ENCODE data around the gene MFSD6L.

The MFSD6L gene

GRCh38 chr17:8766731-8767130 is 32.4 kb downstream of the MFSD6L start:
- TF ChIP-seq CTCF (conservative IDR thresholded peaks at IDR 0.05; ENCODE audit: low read length) (no peak), EZH2phosphoT487 (IDR thresholded peaks at IDR 0.05; ENCODE audit: borderline replicate concordance) (no peak)
- Histone ChIP-seq H3K9me3 (ENCODE audit: insufficient read depth, low read depth, low read length) (no peaks in the 10 kb centered on the region), H3F3A (ENCODE audit: low read depth) (no peaks in the 10 kb centered on the region), H3K4me2 (ENCODE audit: low read depth, low read length, poor library complexity, severe bottlenecking) (no peak overlapping the region), H3K4me1 (ENCODE audit: insufficient read depth, low read length, poor library complexity, severe bottlenecking) (no peaks in the 10 kb centered on the region), H3K79me2 (ENCODE audit: insufficient read depth, low read length) (no peaks in the 10 kb centered on the region), H3K9me2 (replicated peaks; ENCODE audit: low read depth, low read length) (no peaks in the 10 kb centered on the region), H2AFZ (ENCODE audit: low read length) (no peak overlapping the region), H3K4me3 (ENCODE audit: low read length, poor library complexity, severe bottlenecking) (no peak overlapping the region), H4K20me1 (ENCODE audit: insufficient read depth, low read length, poor library complexity, severe bottlenecking) (no peaks in the 10 kb centered on the region), H3K9ac (ENCODE audit: low read depth, low read length, poor library complexity, severe bottlenecking) (no peak overlapping the region), H3K36me3 (ENCODE audit: insufficient read depth, low read length) (no peaks in the 10 kb centered on the region), H3K27me3 (ENCODE audit: insufficient read depth, low read length, poor library complexity, severe bottlenecking) (no peaks in the 10 kb centered on the region)

- H3K4me1 ChIP-seq (ENCODE audit: insufficient read depth, low read length, poor library complexity, severe bottlenecking) = no peaks in the 10 kb centered on the region
- H3K9ac ChIP-seq (ENCODE audit: low read depth, low read length, poor library complexity, severe bottlenecking) = no peak overlapping the region
- no peaks in the 10 kb centered on the region for H3K79me2 ChIP-seq (ENCODE audit: insufficient read depth, low read length)
- H3K9me3 ChIP-seq (ENCODE audit: insufficient read depth, low read depth, low read length) = no peaks in the 10 kb centered on the region
- TF ChIP-seq CTCF (conservative IDR thresholded peaks at IDR 0.05; ENCODE audit: low read length) (no peak), EZH2phosphoT487 (IDR thresholded peaks at IDR 0.05; ENCODE audit: borderline replicate concordance) (no peak)
- no peaks in the 10 kb centered on the region for H4K20me1 ChIP-seq (ENCODE audit: insufficient read depth, low read length, poor library complexity, severe bottlenecking)
- H2AFZ ChIP-seq (ENCODE audit: low read length) = no peak overlapping the region
- no peaks in the 10 kb centered on the region for H3K36me3 ChIP-seq (ENCODE audit: insufficient read depth, low read length)
- H3K9me2 ChIP-seq (replicated peaks; ENCODE audit: low read depth, low read length) = no peaks in the 10 kb centered on the region
- H3K4me3 ChIP-seq (ENCODE audit: low read length, poor library complexity, severe bottlenecking) = no peak overlapping the region
- no peaks in the 10 kb centered on the region for H3F3A ChIP-seq (ENCODE audit: low read depth)
- no peak overlapping the region for H3K4me2 ChIP-seq (ENCODE audit: low read depth, low read length, poor library complexity, severe bottlenecking)
- no peaks in the 10 kb centered on the region for H3K27me3 ChIP-seq (ENCODE audit: insufficient read depth, low read length, poor library complexity, severe bottlenecking)
These were observed 37.2 kb downstream of the MFSD6L start for GRCh38 chr17:8762012-8762411.

GRCh38 chr17:8758137-8758596 is 41.0 kb downstream of the MFSD6L start, which contains the start of gene SPDYE4:
Gene SPDYE4, minus strand, starts transcription at chr17:8758546. Its CDS starts 164 bp downstream, at chr17:8758382.
- Histone ChIP-seq H3K4me1 (ENCODE audit: insufficient read depth, low read length, poor library complexity, severe bottlenecking) (no peaks in the 10 kb centered on the region), H2AFZ (ENCODE audit: low read length) (no peak within 1 kb of the TSS), H3K9me3 (ENCODE audit: insufficient read depth, low read depth, low read length) (no peaks in the 10 kb centered on the region), H3K27me3 (ENCODE audit: insufficient read depth, low read length, poor library complexity, severe bottlenecking) (no peaks in the 10 kb centered on the region), H3K4me3 (ENCODE audit: low read length, poor library complexity, severe bottlenecking) (no peak within 1 kb of the TSS), H3K79me2 (ENCODE audit: insufficient read depth, low read length) (no peaks in the 10 kb centered on the region), H3K4me2 (ENCODE audit: low read depth, low read length, poor library complexity, severe bottlenecking) (no peak within 1 kb of the TSS), H3F3A (ENCODE audit: low read depth) (no peaks in the 10 kb centered on the region), H4K20me1 (ENCODE audit: insufficient read depth, low read length, poor library complexity, severe bottlenecking) (no peaks in the 10 kb centered on the region), H3K9ac (ENCODE audit: low read depth, low read length, poor library complexity, severe bottlenecking) (no peak within 1 kb of the TSS), H3K9me2 (replicated peaks; ENCODE audit: low read depth, low read length) (no peaks in the 10 kb centered on the region), H3K36me3 (ENCODE audit: insufficient read depth, low read length) (no peaks in the 10 kb centered on the region)
- TF ChIP-seq CTCF (conservative IDR thresholded peaks at IDR 0.05; ENCODE audit: low read length) (no peak), EZH2phosphoT487 (IDR thresholded peaks at IDR 0.05; ENCODE audit: borderline replicate concordance) (no peak)

All from Loucy (cell line).